Measurements from ENCODE around the gene LRPPRC. TPM values are rescaled to one million over a fixed set of nuclear protein-coding genes. Genes with fewer than 3 reads are reported as not detected.

Gene LRPPRC
- total RNA-seq, 1 donor from 2014 or later: 54.4 TPM

DNA sequence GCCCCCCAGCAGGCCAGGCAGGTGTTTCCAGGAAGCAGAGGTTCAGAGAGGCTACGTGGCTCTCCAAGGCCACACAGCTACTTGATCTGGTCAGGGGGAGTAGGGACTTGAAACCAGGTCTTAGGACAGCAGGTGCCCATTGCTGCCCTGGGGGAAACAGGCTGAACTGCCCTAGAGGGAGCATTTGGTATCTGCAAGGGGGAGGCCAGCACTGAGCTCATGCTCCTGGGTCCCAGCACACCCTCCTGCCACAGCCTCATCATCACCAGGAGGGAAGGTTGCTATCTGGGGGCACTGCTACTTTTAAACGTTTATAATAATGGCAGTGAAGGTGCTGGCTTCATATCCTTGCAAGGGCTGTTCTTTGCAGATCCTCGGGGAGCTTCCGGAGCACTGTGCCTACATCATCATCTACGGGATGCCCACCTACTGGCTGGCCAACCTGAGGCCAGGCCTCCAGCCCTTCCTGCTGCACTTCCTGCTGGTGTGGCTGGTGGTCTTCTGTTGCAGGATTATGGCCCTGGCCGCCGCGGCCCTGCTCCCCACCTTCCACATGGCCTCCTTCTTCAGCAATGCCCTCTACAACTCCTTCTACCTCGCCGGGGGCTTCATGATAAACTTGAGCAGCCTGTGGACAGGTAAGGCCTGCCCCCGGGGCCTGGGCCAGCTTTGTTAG is 120.9 kb downstream of the LRPPRC start:
- no peak for DNase-seq (ENCODE audit: extremely low read depth, low read depth, low spot score)

DNA sequence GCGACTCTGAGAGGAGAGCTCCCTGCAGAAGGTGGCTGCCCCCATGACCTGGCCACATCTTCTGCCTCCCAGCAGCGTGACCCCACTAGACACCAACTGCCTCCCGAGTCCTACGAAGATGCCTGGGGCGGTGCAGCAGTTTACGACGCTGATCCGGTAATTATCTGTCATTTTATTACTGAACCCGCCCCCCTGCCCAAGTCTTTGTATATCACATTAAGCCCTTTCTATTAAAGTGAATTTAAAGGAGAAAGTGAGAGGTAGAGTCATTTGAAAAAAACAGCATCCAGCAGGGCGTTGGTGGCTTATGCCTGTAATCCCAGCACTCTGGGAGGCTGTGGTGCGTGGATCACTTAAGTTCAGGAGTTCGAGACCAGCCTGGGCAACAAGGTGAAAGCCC is 123.6 kb downstream of the LRPPRC start:
- DNase-seq (ENCODE audit: extremely low read depth, low read depth, low spot score): no peak

DNA sequence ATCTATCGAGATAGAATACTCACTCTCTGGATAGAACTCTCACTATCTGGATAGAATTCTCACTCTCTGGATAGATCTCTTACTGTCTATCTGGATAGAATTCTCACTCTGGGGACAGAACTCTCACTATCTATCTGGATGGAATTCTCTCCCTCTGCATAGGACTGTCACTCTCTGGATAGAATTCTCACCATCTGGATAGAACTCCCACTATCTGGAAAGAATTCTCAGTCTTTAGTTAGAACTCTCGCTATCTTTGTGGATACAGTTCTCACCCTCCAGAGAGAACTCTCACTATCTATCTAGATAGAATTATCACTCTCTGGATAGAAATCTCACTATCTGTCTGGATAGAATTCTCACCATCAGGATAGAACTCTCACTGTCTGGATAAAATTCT is 140.5 kb downstream of the LRPPRC start:
- no peak for DNase-seq (ENCODE audit: extremely low read depth, low read depth, low spot score)

DNA sequence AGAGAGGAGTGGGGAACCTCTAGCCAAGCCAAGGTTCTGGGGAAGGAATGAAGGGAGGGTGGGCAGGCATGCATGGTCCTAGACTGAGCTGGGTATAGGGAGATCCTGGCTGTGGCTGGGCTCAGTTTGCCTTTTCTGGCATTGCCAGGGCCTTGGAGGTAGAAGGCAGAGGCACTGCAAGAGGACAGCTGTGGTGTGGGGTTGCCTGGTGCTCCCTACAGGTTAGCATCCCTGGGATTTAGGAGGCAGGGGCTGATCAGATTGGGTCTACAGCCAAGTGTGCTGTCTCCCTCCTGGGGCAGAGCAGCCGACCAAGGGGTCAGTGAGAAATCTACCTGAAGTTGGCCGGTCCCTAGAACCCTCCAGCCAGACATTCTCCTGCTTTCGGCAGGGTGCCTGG is 141.1 kb downstream of the LRPPRC start:
- no peak for DNase-seq (ENCODE audit: extremely low read depth, low read depth, low spot score)

DNA sequence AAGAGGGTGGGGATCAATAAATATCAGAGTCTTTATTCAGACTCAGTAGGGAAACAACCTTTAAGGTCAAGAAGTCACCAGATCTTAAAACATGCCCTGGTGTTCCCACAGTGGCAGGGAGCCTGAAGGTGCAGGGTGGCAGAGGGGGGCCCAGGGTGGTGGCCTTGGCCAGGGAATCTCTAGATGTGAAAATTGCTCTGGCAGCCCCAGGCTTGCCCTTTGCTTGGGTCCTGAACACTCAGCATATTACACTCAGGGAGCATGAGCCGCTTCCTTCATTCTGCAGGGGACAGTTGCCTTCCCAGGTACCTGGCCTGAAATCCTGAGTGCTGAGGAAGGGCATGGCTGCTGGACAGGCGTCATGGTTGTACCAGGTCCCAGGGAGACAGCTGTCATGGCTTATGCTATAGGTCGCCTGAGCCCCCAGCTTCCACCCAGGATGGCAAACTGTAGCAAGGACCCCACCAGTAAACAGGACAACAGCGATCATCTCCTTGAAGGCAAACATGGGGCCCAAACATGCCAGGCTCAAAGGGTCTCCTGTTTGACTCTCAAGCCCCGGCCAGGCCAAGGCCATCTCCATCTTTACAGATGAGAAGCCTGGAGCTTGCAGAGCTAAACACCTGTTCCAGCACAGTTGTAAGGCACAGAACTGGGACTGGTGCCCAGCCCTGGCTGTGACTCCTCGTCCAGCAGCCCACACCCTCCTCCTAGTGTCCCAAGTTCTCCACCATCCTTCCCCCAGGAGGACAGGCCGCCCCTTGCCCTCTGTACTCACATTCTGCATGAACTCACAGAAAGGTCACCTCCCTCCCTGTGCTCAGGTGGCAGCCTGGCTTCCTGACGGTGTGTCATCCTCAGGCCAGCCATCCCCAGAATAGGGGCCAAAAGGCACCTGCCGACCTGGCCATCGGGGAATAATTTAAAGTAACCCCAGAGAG is 142.4 kb downstream of the LRPPRC start:
- DNase-seq (ENCODE audit: extremely low read depth, low read depth, low spot score): no peak

DNA sequence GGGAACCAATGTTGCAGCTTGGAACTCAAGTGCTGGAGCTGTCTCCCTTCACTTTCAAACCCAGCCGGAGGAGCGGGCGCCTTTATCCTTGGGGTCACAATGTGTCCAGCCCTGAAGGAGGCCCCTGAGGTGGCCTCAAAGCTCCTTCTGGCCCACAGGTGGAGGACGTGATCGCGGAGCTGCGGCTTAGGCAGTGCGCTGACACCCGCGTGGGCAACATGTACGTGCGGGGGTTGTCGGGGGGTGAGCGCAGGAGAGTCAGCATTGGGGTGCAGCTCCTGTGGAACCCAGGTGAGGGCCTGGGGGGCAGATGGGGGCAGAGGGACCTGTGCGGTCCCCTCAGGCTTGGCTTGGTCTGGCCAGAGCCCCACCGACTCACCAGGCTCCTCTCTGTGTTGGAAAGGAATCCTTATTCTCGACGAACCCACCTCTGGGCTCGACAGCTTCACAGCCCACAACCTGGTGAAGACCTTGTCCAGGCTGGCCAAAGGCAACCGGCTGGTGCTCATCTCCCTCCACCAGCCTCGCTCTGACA is 143.5 kb downstream of the LRPPRC start:
- no peak for DNase-seq (ENCODE audit: extremely low read depth, low read depth, low spot score)

DNA sequence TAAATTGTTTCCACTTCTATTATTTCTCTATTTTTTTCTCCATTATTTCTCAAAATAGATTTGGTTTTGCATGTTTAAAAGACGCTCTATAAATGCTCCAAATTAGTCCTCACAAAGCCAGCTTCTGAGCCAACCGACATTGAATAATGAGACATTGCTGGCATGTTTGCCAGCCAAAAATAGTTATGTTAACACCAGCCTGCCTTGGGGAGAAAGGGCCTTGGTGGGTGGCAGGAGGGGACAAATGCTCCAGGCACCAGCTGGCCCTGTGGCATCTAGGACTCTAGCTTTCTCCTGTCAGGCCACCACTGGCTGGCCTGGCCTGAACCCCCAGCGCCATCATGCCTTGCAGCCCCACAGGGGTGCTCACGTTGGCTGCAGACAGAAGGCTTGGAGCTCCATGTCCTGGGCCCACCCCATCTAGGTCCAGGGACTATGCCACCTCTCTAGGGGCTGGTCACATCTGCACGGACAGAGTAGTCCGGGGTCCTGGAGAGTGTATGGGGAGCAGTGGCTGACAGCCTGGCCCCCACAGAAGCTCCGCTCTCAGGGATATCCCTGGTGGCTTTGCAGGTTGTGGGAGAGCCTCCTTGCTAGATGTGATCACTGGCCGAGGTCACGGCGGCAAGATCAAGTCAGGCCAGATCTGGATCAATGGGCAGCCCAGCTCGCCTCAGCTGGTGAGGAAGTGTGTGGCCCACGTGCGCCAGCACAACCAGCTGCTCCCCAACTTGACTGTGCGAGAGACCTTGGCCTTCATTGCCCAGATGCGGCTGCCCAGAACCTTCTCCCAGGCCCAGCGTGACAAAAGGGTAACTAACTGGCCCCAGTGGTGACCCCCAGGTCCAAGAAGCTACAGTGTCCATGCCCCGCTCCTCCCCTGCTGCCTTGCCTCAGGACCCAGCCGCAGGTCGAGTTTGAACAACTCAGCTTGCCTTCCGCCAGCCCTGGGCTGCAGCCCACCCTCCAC is 144.5 kb downstream of the LRPPRC start:
- no peak for DNase-seq (ENCODE audit: extremely low read depth, low read depth, low spot score)

DNA sequence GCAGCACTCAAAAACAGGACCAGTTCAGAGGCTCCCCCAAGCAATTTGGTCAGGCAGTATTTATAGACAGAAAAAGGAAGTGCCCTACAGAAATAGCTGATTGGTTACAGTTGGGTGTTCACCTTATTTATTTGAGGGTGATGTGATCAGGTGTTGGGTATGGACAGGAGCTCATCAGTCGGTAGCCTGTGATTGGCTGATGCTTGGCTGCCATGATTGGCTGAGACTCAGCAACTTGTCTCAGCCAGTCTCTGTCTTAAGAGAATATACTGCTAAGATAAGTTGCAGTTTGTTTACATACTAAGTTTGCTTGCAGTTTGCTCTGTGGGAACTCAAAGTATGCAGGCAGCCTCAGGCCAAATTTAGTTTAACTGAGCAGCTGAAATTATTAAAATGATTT is 147.6 kb downstream of the LRPPRC start:
- no peak for DNase-seq (ENCODE audit: extremely low read depth, low read depth, low spot score)

DNA sequence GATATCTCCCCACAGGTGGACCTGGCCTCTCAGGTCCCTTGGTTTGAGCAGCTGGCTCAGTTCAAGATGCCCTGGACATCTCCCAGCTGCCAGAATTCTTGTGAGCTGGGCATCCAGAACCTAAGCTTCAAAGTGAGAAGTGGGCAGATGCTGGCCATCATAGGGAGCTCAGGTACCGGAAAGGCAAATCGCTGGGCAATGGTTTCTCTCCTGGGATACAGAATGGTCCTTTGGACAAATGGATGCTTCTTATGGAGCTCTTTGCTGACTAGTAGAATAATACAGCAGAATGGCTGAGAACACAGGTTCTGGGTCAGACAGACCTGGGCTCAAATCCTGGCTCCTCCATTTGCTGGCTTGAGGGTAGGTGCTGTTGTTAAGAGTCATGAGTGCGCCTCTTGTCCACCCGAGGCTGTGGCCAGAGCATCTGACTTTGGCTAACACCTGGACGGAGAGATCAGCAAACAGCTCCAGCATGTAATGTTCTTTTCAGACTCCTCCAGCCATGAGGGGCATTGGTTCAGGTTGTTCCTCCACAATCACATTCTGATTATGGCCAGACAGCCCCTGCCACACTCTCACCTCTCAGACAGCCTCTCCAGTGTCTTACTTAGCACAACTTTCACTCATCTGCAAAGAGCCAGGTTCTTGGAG is 149.5 kb downstream of the LRPPRC start:
- no peak for DNase-seq (ENCODE audit: extremely low read depth, low read depth, low spot score)

DNA sequence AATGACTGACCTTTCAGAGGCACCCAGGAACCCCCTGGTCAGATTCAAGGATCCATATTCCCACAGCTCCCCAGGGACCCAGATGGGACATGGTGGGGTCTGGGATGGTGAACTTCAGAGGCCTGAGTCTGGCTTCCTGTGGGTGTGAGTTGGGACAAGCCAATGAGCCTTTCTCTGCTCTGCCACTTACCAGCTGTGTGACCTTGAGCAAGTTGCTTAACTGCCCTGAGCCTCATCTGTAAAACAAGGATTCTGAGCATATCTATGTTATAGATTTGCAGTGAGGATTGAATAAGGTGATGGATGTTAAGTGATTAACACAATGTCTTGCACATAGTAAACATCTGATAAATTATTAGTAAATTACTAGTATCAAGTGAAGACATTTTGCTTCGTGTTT is 150.6 kb downstream of the LRPPRC start:
- DNase-seq (ENCODE audit: extremely low read depth, low read depth, low spot score): no peak

DNA sequence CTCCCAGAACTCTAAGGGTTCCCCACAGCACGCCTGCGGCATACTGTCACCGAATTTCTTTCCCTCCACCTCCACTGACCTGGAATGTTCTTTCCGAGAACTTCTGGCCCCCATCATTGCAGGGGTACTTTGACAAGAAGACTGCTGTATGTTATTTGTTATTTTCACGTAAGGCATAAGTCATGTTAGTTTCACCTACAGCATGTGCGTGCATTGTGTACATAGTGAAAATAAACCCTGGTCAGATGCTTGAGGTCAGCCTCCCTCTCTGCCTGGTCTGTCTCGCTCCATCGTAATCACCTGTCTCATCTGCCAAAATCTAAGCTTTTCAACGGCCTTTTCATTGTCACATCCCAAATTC is 152.9 kb downstream of the LRPPRC start:
- no peak for DNase-seq (ENCODE audit: extremely low read depth, low read depth, low spot score)

DNA sequence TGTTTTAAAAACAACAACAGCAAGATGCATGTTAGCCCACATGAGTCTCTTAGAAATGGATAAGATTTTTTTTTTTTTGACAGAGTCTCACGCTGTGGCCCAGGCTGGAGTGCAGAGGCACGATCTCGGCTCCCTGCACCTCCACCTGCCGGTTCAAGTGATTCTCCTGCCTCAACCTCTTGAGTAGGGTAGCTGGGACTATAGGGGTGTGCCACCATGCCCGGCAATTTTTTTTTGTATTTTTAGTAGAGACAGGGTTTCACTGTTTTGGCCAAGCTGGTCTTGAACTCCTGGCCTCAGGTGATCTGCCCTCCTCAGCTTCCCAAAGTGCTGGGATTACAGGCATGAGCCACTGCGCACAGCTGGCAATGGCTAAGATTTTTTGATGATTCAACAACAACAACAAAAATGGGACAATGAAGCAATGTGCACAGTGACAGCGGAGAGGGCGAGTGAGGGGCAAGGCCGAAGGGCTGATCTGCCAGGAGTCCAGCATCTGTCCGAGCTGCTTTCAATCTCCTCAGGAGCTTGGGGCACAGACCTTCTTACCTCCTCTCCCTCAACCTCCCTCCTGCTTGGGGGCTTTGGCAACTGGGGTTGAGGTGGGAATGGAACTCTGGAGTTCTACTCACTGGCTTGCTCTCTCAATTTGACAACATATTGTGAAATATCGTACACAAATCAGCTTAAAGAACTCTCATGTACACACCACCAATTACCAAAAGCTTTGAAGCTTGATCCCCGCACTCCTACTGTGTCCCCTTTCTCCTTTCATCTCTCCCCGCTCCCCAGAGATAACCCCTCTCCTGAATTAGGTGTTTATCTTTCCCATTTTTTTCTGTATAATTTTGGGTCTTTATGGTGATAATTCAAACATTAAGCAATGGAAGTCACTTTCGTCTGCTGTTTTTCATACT is 153.6 kb downstream of the LRPPRC start:
- DNase-seq (ENCODE audit: extremely low read depth, low read depth, low spot score): no peak

DNA sequence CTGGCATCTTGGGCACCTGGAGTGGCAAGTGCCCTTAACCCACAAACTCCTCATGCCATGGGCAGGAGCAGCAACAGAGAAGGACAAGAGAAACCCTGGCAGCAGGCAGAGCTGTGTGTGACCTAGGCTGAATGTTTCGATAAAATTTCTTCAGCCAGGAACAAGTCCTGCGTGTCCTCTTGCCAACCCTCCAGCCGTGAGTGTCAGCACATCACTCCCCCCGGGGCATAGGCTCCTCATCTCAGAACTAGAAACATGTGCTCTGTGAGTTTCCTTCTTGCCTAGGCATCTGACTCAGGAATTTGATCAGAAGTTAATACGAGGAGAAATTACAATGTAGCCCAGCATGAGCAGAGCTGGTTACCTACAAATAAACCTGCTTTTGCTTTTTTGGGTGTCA is 154.8 kb downstream of the LRPPRC start:
- no peak for DNase-seq (ENCODE audit: extremely low read depth, low read depth, low spot score)

DNA sequence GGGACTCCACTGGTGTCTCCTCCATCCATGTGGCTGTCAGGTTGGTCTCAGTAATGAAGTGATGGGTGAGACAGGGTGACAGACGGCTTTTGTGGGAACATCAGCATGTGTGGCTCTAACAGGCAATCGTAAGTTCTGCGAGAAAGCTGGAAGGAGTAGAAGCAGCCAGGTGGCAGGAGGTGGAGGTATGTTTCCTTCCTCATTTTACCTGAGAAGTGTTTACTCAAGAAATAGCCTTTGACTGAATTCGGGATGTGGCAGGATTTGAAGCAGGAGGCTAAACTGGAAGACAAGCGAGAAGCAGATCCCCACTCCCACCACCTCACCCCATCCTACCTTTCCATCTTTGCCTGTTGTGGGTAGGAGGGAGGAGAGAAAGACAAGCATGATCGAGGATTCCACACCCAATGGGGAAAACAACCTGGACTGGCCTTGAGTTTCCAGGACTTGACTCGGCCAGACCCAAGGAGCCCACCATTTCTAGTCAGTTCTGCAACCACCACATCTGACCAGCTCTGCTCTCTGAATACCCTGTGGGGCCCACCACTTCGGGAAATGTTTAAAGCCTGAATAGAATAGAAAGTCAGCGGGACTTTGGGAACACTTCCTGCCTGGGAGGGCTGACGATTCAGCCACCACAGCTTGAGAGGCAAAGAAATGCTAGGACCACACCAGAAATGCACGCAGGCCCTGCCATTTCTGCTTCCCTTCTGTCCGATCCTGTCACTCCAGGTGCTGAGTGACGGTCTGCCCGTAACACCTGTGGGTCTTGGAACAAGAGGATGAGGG is 155.8 kb downstream of the LRPPRC start:
- DNase-seq (ENCODE audit: extremely low read depth, low read depth, low spot score): no peak

DNA sequence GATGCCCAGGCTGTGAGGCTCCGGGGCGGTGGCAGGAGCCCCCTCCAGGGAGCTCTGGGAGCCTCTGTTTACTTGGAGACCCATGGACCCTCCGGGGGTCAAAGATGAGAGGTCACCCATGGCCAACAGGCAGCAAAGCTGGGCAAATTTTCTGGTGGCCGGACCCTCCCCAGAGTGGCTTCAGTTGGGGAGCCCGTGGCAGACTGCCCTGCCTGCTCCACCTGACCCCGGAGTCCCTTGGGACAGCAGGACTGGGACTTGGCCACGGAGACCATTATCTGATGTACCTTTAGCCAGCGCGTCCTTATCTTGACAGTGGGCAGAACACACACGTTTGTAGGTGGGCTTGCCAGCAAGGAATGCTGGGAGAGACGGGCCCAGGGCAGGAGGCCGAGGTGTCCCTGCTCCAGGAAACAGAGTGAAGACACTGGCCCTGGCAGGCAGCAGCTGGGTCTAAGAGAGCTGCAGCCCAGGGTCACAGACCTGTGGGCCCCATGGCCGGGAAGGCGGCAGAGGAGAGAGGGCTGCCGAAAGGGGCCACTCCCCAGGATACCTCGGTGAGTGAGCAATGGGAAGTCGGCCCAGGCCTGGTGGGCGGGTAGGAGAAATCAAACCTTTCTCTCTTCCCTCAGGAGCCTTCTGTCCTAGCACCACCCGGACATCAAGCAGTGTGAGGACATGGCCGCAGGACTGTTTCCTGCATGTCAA is 157.1 kb downstream of the LRPPRC start, which contains the start of the genes ABCG5 and ABCG8:
Gene ABCG5 (minus strand): TSS at position 280 of the 708 bp plus-strand sequence. CDS start 160 bp downstream, at position 120.
Gene ABCG8 (plus strand): TSS at position 412 of the 708 bp plus-strand sequence. CDS start 83 bp downstream, at position 495.
- no peak for DNase-seq (ENCODE audit: extremely low read depth, low read depth, low spot score)

DNA sequence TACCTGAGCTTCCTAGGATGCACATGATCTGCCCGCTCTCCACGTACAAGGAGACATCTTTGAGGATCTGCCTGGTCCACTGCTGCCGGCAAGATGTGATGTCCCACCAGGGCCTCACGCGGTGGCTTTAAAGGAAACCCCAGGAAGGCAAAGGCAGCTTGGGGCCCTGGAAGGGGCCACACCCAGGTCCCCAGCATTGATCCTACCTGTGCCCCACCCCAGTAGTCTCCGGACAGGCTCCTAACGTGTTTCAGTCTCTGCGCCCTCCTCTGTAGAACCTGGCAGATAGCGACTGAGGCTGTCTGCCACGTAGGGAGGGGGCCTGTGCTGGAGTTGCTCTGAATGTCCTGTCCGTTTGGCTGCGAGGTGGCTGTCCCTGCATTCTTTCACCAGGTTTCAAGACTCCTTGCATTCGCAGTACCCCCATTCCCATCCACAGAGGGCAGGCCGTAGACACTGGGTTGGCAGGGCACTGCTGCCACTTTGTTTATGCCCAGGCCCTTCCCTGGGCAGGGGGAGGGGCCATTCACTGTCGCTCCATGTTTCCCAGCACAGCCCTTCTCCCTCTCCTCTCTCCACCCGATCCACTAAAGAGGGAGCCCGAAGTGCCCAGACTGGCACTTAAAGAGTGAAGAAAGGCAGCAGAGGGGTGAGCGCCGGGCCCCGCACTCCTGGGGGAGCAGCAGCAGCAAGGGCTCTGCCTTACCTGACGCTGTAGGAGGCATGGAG is 157.8 kb downstream of the LRPPRC start:
- no peak for DNase-seq (ENCODE audit: extremely low read depth, low read depth, low spot score)

DNA sequence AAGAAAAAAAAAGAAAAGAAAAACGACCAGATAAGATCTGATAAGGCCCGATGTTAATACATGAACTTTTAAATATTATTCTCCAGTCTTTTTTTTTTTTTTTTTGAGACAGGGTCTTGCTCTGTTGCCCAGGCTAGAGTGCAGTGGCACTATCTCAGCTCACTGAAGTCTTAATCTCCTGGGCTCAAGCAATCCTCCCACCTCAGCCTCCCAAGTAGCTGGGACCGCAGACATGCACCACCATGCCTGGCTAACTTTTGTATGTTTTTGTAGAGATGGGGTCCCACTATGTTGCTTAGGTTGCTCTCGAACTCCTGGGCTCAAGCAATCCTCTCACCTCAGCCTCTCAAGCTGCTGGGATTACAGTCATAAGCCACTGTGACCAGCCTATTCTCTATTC is 158.8 kb downstream of the LRPPRC start:
- DNase-seq (ENCODE audit: extremely low read depth, low read depth, low spot score): no peak
